Measurements from ENCODE around the gene RAP1GAP2.

Gene RAP1GAP2

DNA sequence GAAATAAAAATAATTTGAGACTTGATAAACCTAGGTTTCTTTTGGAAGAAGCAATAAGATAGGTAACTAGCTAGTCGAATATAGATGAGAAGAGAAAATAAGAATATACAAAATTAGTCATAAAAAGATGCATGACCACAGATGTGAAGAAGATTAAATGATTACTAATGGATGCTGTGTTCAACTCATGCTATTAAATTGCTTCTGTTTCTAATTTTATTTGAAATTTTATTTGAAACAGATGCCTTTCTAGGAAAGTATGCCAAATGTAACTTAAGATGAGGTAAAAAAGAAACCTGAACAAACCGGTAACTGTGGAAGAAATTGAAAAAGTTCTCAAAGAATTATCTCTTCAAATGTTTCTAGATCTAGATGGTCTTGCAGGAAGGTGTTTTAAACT lies 175.6 kb downstream of the RAP1GAP2 start:
- H3K27me3 ChIP-seq (ENCODE audit: control insufficient read depth in 1 of 2, insufficient read depth in 2 of 2, low read length in 2 of 2) = no peaks in the 10 kb centered on the region

DNA sequence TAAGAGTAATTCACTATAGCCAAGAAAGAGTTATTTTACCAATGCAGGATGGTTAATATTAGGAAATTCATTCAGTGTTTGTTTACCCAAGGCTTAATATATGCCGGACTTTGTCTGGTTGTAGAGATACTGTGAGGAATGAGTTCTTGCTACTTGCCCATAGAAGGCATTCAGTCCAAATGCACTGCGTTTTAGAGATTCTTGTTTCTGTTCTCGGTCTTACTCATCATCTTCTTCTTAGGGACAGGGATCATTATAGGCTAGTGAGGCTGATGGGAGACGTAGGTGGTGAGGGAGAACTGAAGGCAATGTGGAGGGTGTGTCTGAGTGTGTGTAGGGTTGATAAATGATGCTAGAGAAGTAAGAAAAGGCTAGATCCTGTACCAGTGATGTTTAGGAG lies 176.5 kb downstream of the RAP1GAP2 start:
- Histone ChIP-seq H3K4me1 (ENCODE audit: insufficient read depth, low read length) (peaks cover 7% of the 10 kb centered on the region), H3K27ac (ENCODE audit: low read depth, low read length) (no peak overlapping the region), H3K27me3 (ENCODE audit: control insufficient read depth in 1 of 2, insufficient read depth in 2 of 2, low read length in 2 of 2) (no peaks in the 10 kb centered on the region)

More for the DNA sequence above, 175.6 kb downstream of the RAP1GAP2 start:
- Histone ChIP-seq H3K4me3 (ENCODE audit: low read depth in 1 of 2, low read length in 2 of 2) (no peak overlapping the region), H3K9me3 (ENCODE audit: low read length) (no peaks in the 10 kb centered on the region), H3K36me3 (ENCODE audit: insufficient read depth, low read length) (no peaks in the 10 kb centered on the region), H3K27ac (ENCODE audit: low read depth, low read length) (no peak overlapping the region), H3K4me1 (ENCODE audit: insufficient read depth, low read length) (peaks cover 16% of the 10 kb centered on the region), H3K9ac (ENCODE audit: low read length) (no peak overlapping the region)

DNA sequence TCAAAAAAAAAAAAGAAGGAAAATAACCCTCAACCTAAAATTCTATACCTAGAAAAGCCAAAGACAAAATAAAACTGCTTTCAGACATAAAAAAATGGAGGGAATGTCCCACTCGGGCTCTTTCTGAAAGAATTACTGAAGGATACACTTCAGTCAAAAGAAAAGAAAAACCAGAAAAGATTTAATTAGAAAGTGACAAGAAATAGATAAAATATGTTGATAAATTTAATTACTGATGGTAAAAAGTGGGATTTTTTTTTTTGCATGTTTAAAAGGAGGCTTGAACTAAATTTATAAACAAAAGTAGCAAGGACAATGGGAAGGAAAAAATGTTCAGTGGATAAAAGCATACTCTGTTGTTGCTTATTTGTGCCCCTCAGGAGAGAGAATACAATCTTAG lies 178.1 kb downstream of the RAP1GAP2 start:
- Histone ChIP-seq H3K9ac (ENCODE audit: low read length) (no peak overlapping the region), H3K9me3 (ENCODE audit: low read length) (no peaks in the 10 kb centered on the region), H3K4me3 (ENCODE audit: low read depth in 1 of 2, low read length in 2 of 2) (no peak overlapping the region), H3K27me3 (ENCODE audit: control insufficient read depth in 1 of 2, insufficient read depth in 2 of 2, low read length in 2 of 2) (no peaks in the 10 kb centered on the region), H3K27ac (ENCODE audit: low read depth, low read length) (no peak overlapping the region), H3K36me3 (ENCODE audit: insufficient read depth, low read length) (no peaks in the 10 kb centered on the region), H3K4me1 (ENCODE audit: insufficient read depth, low read length) (no peaks in the 10 kb centered on the region)

More for the DNA sequence above, 176.5 kb downstream of the RAP1GAP2 start:
- Histone ChIP-seq H3K9me3 (ENCODE audit: low read length) (no peaks in the 10 kb centered on the region), H3K36me3 (ENCODE audit: insufficient read depth, low read length) (no peaks in the 10 kb centered on the region), H3K4me3 (ENCODE audit: low read depth in 1 of 2, low read length in 2 of 2) (no peak overlapping the region), H3K9ac (ENCODE audit: low read length) (no peak overlapping the region)

DNA sequence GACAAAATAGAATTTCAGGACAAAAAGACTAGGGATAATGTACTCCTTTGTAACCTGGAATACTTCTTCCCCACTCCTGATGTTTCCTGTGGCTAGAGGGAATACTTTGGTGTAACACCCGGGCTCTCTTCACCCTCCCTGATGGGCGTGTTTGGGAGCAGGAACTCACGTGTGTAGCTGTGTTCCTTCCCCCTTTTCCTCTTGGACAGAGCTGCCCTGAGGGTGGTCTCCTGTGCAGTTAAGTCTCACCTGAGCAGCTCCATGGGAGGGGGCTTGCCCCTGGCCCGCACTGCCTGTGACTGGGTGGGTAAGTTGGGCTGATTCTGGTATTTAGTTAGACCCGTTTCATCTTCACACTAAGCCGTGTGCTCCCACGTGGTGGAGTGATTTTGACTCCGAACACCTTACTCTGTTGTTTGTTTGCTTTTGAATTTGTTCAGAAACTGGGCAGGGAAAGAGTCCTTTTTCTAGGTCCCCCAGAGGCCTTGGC lies 179.3 kb downstream of the RAP1GAP2 start:
- peak overlapping the region; percentile 23 for H3K9ac ChIP-seq (ENCODE audit: low read length)
- no peak overlapping the region for H3K27ac ChIP-seq (ENCODE audit: low read depth, low read length)
- H3K27me3 ChIP-seq (ENCODE audit: control insufficient read depth in 1 of 2, insufficient read depth in 2 of 2, low read length in 2 of 2) = no peaks in the 10 kb centered on the region
- H3K36me3 ChIP-seq (ENCODE audit: insufficient read depth, low read length) = no peaks in the 10 kb centered on the region
- H3K4me3 ChIP-seq (ENCODE audit: low read depth in 1 of 2, low read length in 2 of 2) = peak overlapping the region in 1 of 2 donors; percentile 70
- H3K9me3 ChIP-seq (ENCODE audit: low read length) = no peaks in the 10 kb centered on the region
- no peaks in the 10 kb centered on the region for H3K4me1 ChIP-seq (ENCODE audit: insufficient read depth, low read length)

DNA sequence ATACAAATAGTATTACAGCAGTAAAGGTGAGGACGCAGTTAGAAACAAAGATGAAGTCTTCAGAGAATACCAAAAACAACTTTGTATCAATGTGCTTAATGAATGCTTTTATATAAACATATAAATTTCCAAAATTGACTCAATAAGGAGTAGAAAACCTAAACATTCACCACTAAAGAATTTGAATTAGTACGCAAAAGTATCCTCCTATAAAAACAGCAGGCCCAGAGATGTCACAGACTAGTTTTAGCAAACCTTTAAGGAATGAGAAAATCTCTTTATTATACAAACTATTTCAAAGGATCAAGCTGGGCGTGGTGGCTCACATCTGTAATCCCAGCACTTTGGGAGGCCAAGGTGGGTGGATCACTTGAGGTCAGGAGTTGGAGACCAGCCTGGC lies 180.9 kb downstream of the RAP1GAP2 start:
- Histone ChIP-seq H3K9ac (ENCODE audit: low read length) (no peak overlapping the region), H3K9me3 (ENCODE audit: low read length) (no peaks in the 10 kb centered on the region), H3K27ac (ENCODE audit: low read depth, low read length) (no peak overlapping the region), H3K4me1 (ENCODE audit: insufficient read depth, low read length) (peaks cover 5% of the 10 kb centered on the region), H3K4me3 (ENCODE audit: low read depth in 1 of 2, low read length in 2 of 2) (no peak overlapping the region), H3K27me3 (ENCODE audit: control insufficient read depth in 1 of 2, insufficient read depth in 2 of 2, low read length in 2 of 2) (no peaks in the 10 kb centered on the region), H3K36me3 (ENCODE audit: insufficient read depth, low read length) (no peaks in the 10 kb centered on the region)

DNA sequence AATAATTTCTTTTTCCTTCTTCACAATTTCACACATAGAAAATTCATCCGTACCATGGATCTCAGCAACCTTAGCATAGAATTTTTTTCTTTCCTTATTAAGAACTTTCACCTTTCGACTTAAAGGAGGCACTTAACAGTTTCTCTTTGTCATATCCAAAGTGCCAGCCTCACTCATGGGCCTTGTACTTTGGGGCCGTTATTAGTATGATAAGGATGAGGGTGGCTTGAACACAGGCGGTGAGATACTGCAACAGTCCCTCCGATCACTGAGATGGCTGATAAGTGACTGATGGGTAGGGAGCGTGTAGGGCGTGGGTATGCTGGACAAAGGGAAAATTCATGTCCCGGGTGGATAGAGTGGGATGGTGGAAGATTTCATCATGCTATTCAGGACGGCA lies 181.9 kb downstream of the RAP1GAP2 start:
- H3K4me1 ChIP-seq (ENCODE audit: insufficient read depth, low read length) = peaks cover 14% of the 10 kb centered on the region
- no peak overlapping the region for H3K9ac ChIP-seq (ENCODE audit: low read length)
- no peak overlapping the region for H3K4me3 ChIP-seq (ENCODE audit: low read depth in 1 of 2, low read length in 2 of 2)
- no peaks in the 10 kb centered on the region for H3K36me3 ChIP-seq (ENCODE audit: insufficient read depth, low read length)
- no peak overlapping the region for H3K27ac ChIP-seq (ENCODE audit: low read depth, low read length)
- no peaks in the 10 kb centered on the region for H3K9me3 ChIP-seq (ENCODE audit: low read length)
- no peaks in the 10 kb centered on the region for H3K27me3 ChIP-seq (ENCODE audit: control insufficient read depth in 1 of 2, insufficient read depth in 2 of 2, low read length in 2 of 2)

DNA sequence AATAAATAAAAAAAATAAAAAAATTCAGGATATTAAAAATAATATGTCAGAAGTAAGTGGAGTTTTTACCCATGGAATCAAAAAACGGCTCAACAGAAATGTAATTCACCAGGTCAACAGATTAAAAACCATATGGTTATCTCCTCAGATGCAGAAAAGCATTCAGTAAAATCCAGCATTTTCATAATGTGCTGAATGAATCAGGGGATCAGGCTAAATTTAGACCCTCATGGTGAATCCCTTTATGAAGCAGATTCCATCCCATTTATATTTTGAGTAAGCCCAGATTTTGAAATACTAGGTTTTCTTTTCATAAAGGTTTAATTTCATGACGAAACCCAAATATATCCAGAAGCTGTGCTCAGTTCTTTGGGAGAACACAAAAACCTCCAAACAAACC lies 182.8 kb downstream of the RAP1GAP2 start:
- H3K9ac ChIP-seq (ENCODE audit: low read length) = no peak overlapping the region
- peaks cover 15% of the 10 kb centered on the region for H3K4me1 ChIP-seq (ENCODE audit: insufficient read depth, low read length)
- H3K9me3 ChIP-seq (ENCODE audit: low read length) = no peaks in the 10 kb centered on the region
- H3K4me3 ChIP-seq (ENCODE audit: low read depth in 1 of 2, low read length in 2 of 2) = no peak overlapping the region
- H3K36me3 ChIP-seq (ENCODE audit: insufficient read depth, low read length) = no peaks in the 10 kb centered on the region
- H3K27me3 ChIP-seq (ENCODE audit: control insufficient read depth in 1 of 2, insufficient read depth in 2 of 2, low read length in 2 of 2) = no peaks in the 10 kb centered on the region
- no peak overlapping the region for H3K27ac ChIP-seq (ENCODE audit: low read depth, low read length)

DNA sequence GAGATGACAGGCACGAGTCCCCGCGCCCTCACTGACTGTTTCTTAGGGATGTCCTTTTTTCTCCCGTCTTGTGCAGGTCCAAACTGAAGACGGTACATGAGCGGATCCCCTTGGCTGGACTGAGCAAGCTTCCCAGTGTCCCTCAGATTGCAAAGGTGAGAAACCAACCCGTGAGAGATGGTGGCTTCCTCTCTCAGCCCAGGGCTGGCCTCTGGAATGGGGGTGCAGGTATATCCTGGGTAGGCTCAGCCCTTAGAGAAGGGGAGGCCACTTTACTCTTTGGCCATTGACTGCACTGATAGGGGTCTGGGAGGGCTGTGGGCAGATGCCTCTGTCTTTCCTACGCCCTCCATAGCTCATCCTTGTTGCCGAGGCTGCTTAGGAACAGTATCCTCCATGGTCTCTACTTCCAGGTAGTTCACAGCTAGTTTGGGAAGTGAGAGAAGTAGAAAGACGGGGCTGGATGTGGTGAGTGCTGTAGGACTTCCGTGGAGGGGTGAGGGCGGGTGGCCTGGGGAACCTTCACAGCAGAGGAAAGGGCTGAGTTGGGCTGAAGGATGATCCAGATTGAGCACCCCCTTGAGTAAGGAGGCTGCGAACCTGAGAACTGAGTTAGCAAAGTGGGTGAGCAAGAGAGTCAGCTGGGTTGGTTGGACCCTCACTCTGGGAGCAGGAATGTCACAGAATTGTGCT lies 184.1 kb downstream of the RAP1GAP2 start:
- Histone ChIP-seq H3K27ac (ENCODE audit: low read depth, low read length) (no peak overlapping the region), H3K4me1 (ENCODE audit: insufficient read depth, low read length) (peaks cover 15% of the 10 kb centered on the region), H3K9ac (ENCODE audit: low read length) (no peak overlapping the region), H3K9me3 (ENCODE audit: low read length) (no peaks in the 10 kb centered on the region), H3K27me3 (ENCODE audit: control insufficient read depth in 1 of 2, insufficient read depth in 2 of 2, low read length in 2 of 2) (no peaks in the 10 kb centered on the region), H3K4me3 (ENCODE audit: low read depth in 1 of 2, low read length in 2 of 2) (no peak overlapping the region), H3K36me3 (ENCODE audit: insufficient read depth, low read length) (no peaks in the 10 kb centered on the region)

DNA sequence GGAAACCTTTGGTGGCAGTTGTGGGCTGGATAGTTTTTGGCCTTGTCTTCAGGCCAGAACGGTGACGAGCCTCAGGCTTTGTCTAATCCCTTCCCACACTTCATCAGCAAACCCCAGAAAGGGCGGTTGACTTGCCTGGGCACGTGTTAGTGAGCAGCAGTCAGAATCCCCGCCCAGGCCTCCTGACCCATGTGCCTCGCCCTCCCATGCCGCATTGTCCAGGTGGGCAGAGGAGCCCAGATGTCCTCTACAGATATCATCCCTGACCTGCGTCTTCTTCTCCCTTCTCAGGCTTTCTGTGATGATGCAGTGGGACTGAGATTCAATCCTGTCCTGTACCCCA lies 184.6 kb downstream of the RAP1GAP2 start:
- Histone ChIP-seq H3K4me1 (ENCODE audit: insufficient read depth, low read length) (peaks cover 15% of the 10 kb centered on the region), H3K4me3 (ENCODE audit: low read depth in 1 of 2, low read length in 2 of 2) (no peak overlapping the region), H3K36me3 (ENCODE audit: insufficient read depth, low read length) (no peaks in the 10 kb centered on the region), H3K9ac (ENCODE audit: low read length) (no peak overlapping the region), H3K27me3 (ENCODE audit: control insufficient read depth in 1 of 2, insufficient read depth in 2 of 2, low read length in 2 of 2) (no peaks in the 10 kb centered on the region), H3K9me3 (ENCODE audit: low read length) (no peaks in the 10 kb centered on the region), H3K27ac (ENCODE audit: low read depth, low read length) (no peak overlapping the region)

DNA sequence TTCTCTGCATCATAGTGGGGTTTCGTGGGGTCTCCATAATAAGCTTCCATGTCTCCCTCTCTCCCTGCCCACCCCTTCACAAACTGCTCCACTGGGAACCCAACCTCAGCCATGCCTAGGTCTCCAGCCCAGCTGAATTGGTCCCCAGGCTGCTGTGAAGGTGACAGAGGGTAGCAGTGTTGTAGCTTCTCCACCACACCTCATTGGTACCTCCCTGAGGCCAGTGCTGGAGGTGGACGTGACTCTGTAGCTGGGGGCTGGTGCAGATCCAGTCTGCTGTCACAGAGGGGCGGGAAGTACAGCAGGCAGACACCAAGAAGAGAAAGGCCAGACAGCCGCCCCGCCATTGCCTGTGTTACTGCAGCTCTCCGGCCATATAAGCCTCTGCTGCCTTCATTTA lies 185.1 kb downstream of the RAP1GAP2 start:
- Histone ChIP-seq H3K9me3 (ENCODE audit: low read length) (no peaks in the 10 kb centered on the region), H3K27me3 (ENCODE audit: control insufficient read depth in 1 of 2, insufficient read depth in 2 of 2, low read length in 2 of 2) (no peaks in the 10 kb centered on the region), H3K4me3 (ENCODE audit: low read depth in 1 of 2, low read length in 2 of 2) (no peak overlapping the region), H3K4me1 (ENCODE audit: insufficient read depth, low read length) (peaks cover 15% of the 10 kb centered on the region), H3K36me3 (ENCODE audit: insufficient read depth, low read length) (no peaks in the 10 kb centered on the region), H3K27ac (ENCODE audit: low read depth, low read length) (no peak overlapping the region), H3K9ac (ENCODE audit: low read length) (no peak overlapping the region)

DNA sequence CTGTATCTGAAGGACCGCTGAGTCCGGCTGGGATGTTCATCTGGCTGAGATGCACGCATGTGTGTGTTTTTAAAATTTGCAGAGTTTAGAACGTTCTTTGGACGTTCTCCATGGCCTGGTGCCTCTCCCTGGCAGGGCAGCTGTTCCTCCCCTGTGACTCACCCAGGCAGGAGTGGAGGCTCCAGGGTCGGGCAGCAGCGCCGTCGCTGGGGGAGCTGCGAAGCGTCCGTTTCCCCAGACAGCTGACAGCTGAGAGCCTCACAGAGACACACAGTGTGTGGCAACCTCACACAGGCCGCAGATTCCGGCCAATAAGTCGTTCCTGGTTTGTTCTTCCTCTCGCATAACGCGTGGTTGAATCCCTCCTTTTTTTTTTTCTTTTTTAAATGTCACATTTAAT lies 186.6 kb downstream of the RAP1GAP2 start:
- Histone ChIP-seq H3K36me3 (ENCODE audit: insufficient read depth, low read length) (no peaks in the 10 kb centered on the region), H3K27me3 (ENCODE audit: control insufficient read depth in 1 of 2, insufficient read depth in 2 of 2, low read length in 2 of 2) (no peaks in the 10 kb centered on the region), H3K27ac (ENCODE audit: low read depth, low read length) (peak overlapping the region; percentile 79), H3K4me1 (ENCODE audit: insufficient read depth, low read length) (peaks cover 15% of the 10 kb centered on the region), H3K4me3 (ENCODE audit: low read depth in 1 of 2, low read length in 2 of 2) (no peak overlapping the region), H3K9ac (ENCODE audit: low read length) (no peak overlapping the region), H3K9me3 (ENCODE audit: low read length) (no peaks in the 10 kb centered on the region)

DNA sequence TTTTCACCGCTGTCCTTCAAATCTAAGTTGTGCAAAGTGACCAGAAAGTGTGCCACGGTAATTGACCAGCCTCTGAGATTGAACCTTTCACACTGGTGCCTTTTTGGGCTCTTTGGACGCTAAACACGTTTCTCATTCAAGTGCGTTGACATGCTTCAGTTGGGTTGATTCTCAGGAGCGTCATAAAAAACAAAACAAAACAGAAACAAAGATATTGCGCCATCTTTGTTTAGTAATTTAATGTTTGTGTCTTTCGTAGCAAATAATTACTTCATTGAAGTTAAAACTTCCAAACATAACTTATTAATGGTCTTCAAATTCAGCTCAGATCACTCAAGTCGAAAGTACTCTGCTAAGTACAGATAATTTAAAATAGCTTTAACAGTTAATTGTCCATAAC lies 187.0 kb downstream of the RAP1GAP2 start:
- Histone ChIP-seq H3K9me3 (ENCODE audit: low read length) (no peaks in the 10 kb centered on the region), H3K27me3 (ENCODE audit: control insufficient read depth in 1 of 2, insufficient read depth in 2 of 2, low read length in 2 of 2) (no peaks in the 10 kb centered on the region), H3K36me3 (ENCODE audit: insufficient read depth, low read length) (no peaks in the 10 kb centered on the region), H3K4me3 (ENCODE audit: low read depth in 1 of 2, low read length in 2 of 2) (no peak overlapping the region), H3K4me1 (ENCODE audit: insufficient read depth, low read length) (peaks cover 15% of the 10 kb centered on the region), H3K27ac (ENCODE audit: low read depth, low read length) (peak overlapping the region; percentile 63), H3K9ac (ENCODE audit: low read length) (no peak overlapping the region)

Data from muscle layer of colon (tissue), 2 donors.